Activated T-helper 17 cell treated with anti-CD3 and anti-CD28 coated beads, Interleukin-2, amount 50 U/mL, for 72 hours (primary cell): ENCODE data around the gene DSE. TPM values are rescaled to one million over a fixed set of nuclear protein-coding genes. Genes with fewer than 3 reads are reported as not detected.

Source experiments
- ATAC-seq: fragments of 150-1000 bp; cut with Tn5 transposase; replicated peaks from 2 replicates; pipeline ENCODE4 v1.10.0; 2021; ENCODE audit warnings: mild to moderate bottlenecking, moderate library complexity
- H3K27ac Mint-ChIP-seq: one replicate; pipeline ENCODE4 v1.8.0; 2022; ENCODE audit warnings: mixed read lengths
- H3K27me3 Mint-ChIP-seq: one replicate; pipeline ENCODE4 v1.8.0; 2022; ENCODE audit warnings: mixed read lengths
- H3K36me3 Mint-ChIP-seq: one replicate; pipeline ENCODE4 v1.8.0; 2022; ENCODE audit warnings: low read depth, mild to moderate bottlenecking, mixed read lengths
- H3K4me1 Mint-ChIP-seq: one replicate; pipeline ENCODE4 v1.8.0; 2022; ENCODE audit warnings: mixed read lengths
- H3K4me3 Mint-ChIP-seq: one replicate; pipeline ENCODE4 v1.8.0; 2022; ENCODE audit warnings: mild to moderate bottlenecking, mixed read lengths
- H3K9me3 Mint-ChIP-seq: one replicate; pipeline ENCODE4 v1.8.0; 2022; ENCODE audit warnings: mixed read lengths
- total RNA-seq, 2 donors: library from RNA; stranded (reverse); gene quantifications; one replicate each; pipeline ENCODE4 v1.2.3, GENCODE V29; 2022

DSE gene
- total RNA-seq, 2 donors from 2014 or later = 26.0 to 28.9 TPM

GRCh38 chr6:116404696-116405095 is 33.9 kb downstream of the DSE start:
- Mint-ChIP-seq H3K9me3 (no peaks in the 10 kb centered on the region), H3K27me3 (no peaks in the 10 kb centered on the region), H3K4me1 (no peaks in the 10 kb centered on the region), H3K36me3 (peaks cover 9% of the 10 kb centered on the region), H3K27ac (no peak overlapping the region), H3K4me3 (no peak overlapping the region)
- ATAC-seq = no peak

GRCh38 chr6:116405138-116405537 is 34.4 kb downstream of the DSE start:
- Mint-ChIP-seq H3K36me3 (peaks cover 6% of the 10 kb centered on the region), H3K4me3 (no peak overlapping the region), H3K27ac (no peak overlapping the region), H3K9me3 (no peaks in the 10 kb centered on the region), H3K27me3 (no peaks in the 10 kb centered on the region), H3K4me1 (no peaks in the 10 kb centered on the region)
- no peak for ATAC-seq

DNA sequence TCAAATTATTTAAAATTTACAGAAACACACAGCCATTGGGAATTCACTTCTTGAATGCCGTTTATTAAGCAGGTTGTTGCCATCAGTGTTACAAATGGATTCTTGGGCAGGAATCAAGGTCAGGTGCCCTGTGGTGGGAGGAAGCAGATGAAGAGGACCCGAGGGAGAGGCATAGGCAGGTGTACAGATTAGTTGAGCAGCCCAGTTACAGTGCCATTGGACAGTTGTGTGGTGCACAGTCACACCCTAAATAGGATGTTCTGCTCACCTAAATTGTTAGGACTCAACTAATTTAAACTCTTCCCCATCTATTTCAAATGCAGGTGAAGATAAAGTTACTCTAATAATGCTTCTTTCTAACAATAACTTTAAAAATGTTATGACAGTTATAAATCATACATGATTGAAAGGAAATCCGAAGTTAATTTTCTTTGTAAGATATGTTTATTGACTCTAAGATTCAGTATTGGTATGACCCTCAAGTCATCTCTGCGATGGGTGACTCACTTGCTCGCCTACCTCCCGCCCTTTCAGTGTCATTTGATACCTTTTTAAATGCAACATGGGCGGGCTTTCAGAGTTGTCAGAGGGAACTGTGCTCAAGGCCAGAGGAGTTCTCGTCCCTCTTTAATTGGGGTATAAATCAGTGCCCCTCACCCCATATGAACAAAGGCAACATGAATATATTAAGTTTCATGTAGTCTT is 35.1 kb downstream of the DSE start:
- Mint-ChIP-seq H3K4me1 (no peaks in the 10 kb centered on the region), H3K4me3 (no peak overlapping the region)
- ATAC-seq = peak; percentile 85

GRCh38 chr6:116406678-116407345 is 36.1 kb downstream of the DSE start:
- peak overlapping the region; percentile 0 for H3K27ac Mint-ChIP-seq
- no peaks in the 10 kb centered on the region for H3K9me3 Mint-ChIP-seq
- no peak overlapping the region for H3K4me3 Mint-ChIP-seq
- H3K36me3 Mint-ChIP-seq = peaks cover 6% of the 10 kb centered on the region
- ATAC-seq = peak; percentile 18
- no peaks in the 10 kb centered on the region for H3K4me1 Mint-ChIP-seq
- H3K27me3 Mint-ChIP-seq = no peaks in the 10 kb centered on the region

More for the DNA sequence above, 35.1 kb downstream of the DSE start:
- Mint-ChIP-seq H3K9me3 (no peaks in the 10 kb centered on the region), H3K27ac (no peak overlapping the region), H3K36me3 (peaks cover 6% of the 10 kb centered on the region), H3K27me3 (no peaks in the 10 kb centered on the region)

GRCh38 chr6:116408491-116408890 is 37.7 kb downstream of the DSE start:
- Mint-ChIP-seq H3K27me3 (no peaks in the 10 kb centered on the region), H3K27ac (no peak overlapping the region), H3K36me3 (peaks cover 6% of the 10 kb centered on the region), H3K4me3 (no peak overlapping the region), H3K9me3 (no peaks in the 10 kb centered on the region), H3K4me1 (no peaks in the 10 kb centered on the region)
- no peak for ATAC-seq

DNA sequence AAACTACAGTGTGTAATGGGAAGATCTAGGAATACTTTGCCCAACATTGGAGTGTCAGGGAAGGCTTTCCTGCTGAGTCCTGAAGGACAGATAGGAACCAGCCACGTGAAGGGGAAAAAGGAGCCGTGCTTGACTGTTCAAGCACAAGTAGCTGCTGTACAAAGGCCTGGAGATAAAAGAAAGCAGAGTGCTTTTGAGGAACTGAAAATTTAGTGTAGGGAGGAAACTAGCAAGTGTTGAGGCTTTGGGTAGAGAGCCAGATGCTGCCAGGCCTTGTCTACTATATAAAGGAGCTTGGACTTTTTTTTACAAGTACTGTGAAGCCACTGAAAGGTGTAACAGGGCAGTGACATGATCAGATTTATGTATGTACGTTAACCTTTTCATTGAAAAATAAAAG is 39.0 kb downstream of the DSE start:
- Mint-ChIP-seq H3K4me1 (no peaks in the 10 kb centered on the region), H3K9me3 (no peaks in the 10 kb centered on the region), H3K36me3 (peaks cover 6% of the 10 kb centered on the region), H3K27me3 (no peaks in the 10 kb centered on the region), H3K4me3 (no peak overlapping the region), H3K27ac (no peak overlapping the region)
- ATAC-seq = no peak

DNA sequence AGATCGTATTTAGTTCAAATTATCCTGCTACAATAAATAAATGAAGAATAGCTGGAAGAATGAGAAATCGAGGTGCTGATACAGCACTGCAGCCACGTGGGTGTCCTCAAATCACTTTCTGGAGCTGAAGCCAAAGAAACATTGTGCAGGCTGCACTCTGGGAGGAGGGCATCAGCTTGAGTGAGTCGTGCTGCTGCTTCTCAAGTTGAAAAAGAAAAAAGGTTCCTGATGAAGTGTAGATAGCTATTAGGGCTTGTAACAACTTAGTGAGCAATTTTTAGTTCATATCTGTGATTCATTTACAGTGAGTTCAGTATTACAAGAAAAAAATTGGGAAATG is 40.5 kb downstream of the DSE start:
- Mint-ChIP-seq H3K27me3 (no peaks in the 10 kb centered on the region), H3K9me3 (no peaks in the 10 kb centered on the region), H3K4me3 (no peak overlapping the region), H3K36me3 (peaks cover 6% of the 10 kb centered on the region), H3K27ac (no peak overlapping the region), H3K4me1 (no peaks in the 10 kb centered on the region)
- no peak for ATAC-seq

DNA sequence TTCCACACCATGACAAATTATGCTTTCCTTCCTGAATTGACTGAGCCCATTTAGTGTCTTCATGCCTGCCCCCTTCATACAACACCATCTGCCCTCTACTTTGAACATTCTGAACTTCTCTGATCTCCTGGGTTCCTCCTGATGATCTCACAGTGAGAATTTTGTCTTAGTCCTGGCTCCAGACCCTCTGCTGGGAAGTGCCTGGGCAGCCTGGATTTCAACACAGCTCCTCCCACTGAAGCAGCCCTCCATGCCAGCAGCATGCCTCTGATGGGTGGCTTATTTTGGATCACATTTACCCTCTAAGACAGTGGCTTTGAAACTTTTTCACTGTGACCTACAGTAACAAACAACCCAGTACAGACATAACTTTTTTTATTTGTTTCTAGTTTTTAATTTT is 41.5 kb downstream of the DSE start:
- H3K27ac Mint-ChIP-seq = no peak overlapping the region
- H3K4me1 Mint-ChIP-seq = no peaks in the 10 kb centered on the region
- H3K9me3 Mint-ChIP-seq = no peaks in the 10 kb centered on the region
- H3K4me3 Mint-ChIP-seq = no peak overlapping the region
- ATAC-seq = no peak
- H3K27me3 Mint-ChIP-seq = no peaks in the 10 kb centered on the region
- H3K36me3 Mint-ChIP-seq = peaks cover 6% of the 10 kb centered on the region

DNA sequence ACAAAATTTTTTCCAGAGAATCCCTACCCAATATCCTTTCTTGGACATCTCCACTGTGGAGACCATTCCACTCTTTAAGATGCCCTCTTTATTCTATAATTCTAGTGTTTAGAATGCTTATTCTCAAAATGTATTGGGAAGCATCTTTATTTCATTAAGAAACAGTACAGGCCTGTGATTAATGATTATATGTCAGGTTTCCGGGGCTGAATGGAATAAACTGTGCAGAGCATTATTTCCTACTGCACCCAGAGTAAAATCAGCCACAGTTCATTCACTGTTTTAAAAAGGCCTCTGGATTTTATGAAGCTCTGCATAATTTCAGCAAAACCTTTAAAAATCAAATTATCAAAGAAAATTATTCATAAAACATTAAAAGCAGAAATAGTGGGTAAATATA is 42.6 kb downstream of the DSE start:
- H3K4me1 Mint-ChIP-seq = no peaks in the 10 kb centered on the region
- H3K36me3 Mint-ChIP-seq = peaks cover 6% of the 10 kb centered on the region
- H3K27ac Mint-ChIP-seq = no peak overlapping the region
- H3K4me3 Mint-ChIP-seq = no peak overlapping the region
- H3K9me3 Mint-ChIP-seq = no peaks in the 10 kb centered on the region
- H3K27me3 Mint-ChIP-seq = no peaks in the 10 kb centered on the region
- no peak for ATAC-seq

DNA sequence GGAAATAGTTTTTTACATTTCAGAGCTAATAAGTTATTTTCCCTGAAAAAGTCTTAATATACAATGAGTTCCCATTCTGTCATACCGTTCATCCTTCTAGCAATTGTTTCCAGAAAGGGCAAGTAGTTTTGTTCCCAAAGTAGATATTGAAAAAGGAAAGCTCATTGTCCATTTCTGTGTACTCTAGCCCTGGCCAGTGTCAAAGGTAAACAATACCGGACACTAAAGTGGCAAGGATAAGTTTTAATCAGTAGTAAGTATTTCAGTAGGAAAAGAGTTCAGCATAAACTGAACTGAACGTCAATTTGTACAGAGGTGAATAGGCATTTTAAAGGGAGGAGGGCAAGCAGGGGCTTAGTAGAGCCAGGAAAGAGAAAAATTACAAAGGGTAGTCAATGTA is 46.9 kb downstream of the DSE start:
- no peaks in the 10 kb centered on the region for H3K27me3 Mint-ChIP-seq
- H3K9me3 Mint-ChIP-seq = no peaks in the 10 kb centered on the region
- peaks cover 5% of the 10 kb centered on the region for H3K4me1 Mint-ChIP-seq
- no peaks in the 10 kb centered on the region for H3K36me3 Mint-ChIP-seq
- peak overlapping the region; percentile 16 for H3K27ac Mint-ChIP-seq
- no peak for ATAC-seq
- no peak overlapping the region for H3K4me3 Mint-ChIP-seq

DNA sequence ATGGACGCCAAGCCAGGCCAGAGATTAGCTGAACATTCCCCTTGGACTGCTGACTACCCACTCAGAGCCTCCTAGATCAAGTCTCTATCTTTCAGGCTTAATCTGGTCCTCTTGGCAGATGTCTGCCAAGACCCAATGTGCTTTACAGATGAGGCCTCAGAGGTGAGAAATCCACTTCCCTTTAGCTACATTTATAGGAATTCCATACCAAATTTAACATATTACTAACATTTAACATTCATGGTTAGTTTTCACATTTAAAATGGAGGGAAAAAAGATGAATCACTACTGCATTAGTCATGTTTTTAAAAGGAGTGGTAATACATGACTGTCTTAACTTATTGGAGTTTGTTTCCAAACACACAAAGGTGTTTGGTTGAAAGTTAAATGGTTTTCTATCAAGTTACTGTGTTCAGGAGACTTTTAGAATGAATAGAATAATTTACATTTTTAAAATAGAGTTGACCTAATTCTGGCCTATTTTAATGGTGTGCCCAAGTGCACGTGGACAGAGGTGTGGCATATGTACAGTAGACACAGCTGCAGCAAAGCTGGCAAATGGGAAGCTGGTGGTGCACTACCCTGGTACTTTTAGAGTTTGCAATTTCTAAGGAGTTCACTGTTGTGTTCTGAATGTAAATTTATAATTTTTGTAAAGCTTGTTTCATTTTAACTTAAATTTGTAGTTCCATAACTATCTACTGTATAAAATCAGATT is 48.5 kb downstream of the DSE start:
- H3K27me3 Mint-ChIP-seq = no peaks in the 10 kb centered on the region

GRCh38 chr6:116420341-116420740 is 49.6 kb downstream of the DSE start:
- no peak overlapping the region for H3K4me3 Mint-ChIP-seq
- H3K27me3 Mint-ChIP-seq = no peaks in the 10 kb centered on the region
- H3K9me3 Mint-ChIP-seq = no peaks in the 10 kb centered on the region
- H3K36me3 Mint-ChIP-seq = no peaks in the 10 kb centered on the region
- H3K27ac Mint-ChIP-seq = no peak overlapping the region
- peaks cover 5% of the 10 kb centered on the region for H3K4me1 Mint-ChIP-seq
- ATAC-seq = no peak

More for the DNA sequence above, 48.5 kb downstream of the DSE start:
- H3K27ac Mint-ChIP-seq = no peak overlapping the region
- no peaks in the 10 kb centered on the region for H3K36me3 Mint-ChIP-seq
- peak; percentile 58 for ATAC-seq
- H3K4me1 Mint-ChIP-seq = peaks cover 5% of the 10 kb centered on the region
- H3K9me3 Mint-ChIP-seq = no peaks in the 10 kb centered on the region
- H3K4me3 Mint-ChIP-seq = no peak overlapping the region

DNA sequence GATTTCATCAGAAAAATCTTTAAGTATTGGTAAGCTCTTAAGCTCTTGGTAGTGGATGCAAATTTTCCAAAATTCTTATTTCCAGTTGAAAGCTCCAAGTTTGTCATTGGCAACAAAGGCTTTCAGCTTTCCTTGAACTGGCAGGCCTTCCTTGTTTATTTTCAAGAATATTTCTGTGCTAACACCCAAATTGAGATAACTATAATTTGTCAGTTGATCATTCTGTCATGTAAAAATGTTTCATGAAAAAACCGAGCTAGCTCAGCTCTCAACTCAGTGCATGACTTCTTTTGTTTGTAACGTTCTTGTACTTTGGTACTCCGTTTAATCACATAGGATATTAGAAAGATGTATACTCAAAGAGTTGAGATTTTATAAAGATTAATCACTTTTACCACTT is 51.5 kb downstream of the DSE start:
- no peak overlapping the region for H3K27ac Mint-ChIP-seq
- no peaks in the 10 kb centered on the region for H3K9me3 Mint-ChIP-seq
- H3K27me3 Mint-ChIP-seq = no peaks in the 10 kb centered on the region
- H3K36me3 Mint-ChIP-seq = peaks cover 8% of the 10 kb centered on the region
- H3K4me1 Mint-ChIP-seq = peaks cover 5% of the 10 kb centered on the region
- no peak overlapping the region for H3K4me3 Mint-ChIP-seq
- no peak for ATAC-seq

DNA sequence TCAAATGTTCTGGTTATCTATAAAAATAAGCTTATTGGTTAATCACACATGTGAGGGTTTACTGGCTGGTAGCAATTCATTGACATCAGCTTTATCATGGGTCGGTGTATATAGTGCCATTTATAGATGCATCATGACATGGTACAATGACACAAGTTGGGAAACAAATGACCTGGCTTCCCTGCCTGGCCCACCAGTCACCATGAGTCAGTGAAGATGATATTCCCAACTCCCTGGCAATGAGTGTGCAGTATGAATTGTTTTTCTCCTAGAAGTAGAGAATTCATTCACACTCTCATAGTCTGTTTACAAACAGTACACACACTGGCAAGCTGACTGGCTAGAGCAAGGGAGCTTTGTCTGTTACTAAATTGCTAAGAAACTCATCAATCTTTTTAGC is 53.3 kb downstream of the DSE start:
- Mint-ChIP-seq H3K4me3 (no peak overlapping the region), H3K9me3 (no peaks in the 10 kb centered on the region), H3K4me1 (peaks cover 1% of the 10 kb centered on the region), H3K36me3 (peaks cover 24% of the 10 kb centered on the region), H3K27ac (no peak overlapping the region), H3K27me3 (no peaks in the 10 kb centered on the region)
- peak; percentile 55 for ATAC-seq

- ATAC-seq = no peak
- Mint-ChIP-seq H3K27ac (no peak overlapping the region), H3K27me3 (no peaks in the 10 kb centered on the region), H3K4me1 (no peaks in the 10 kb centered on the region), H3K36me3 (peaks cover 41% of the 10 kb centered on the region), H3K4me3 (no peak overlapping the region), H3K9me3 (no peaks in the 10 kb centered on the region)
Observed at GRCh38 chr6:116426551-116426950, 55.8 kb downstream of the DSE start.
